Measurements from ENCODE around the gene DEXI.

DNA sequence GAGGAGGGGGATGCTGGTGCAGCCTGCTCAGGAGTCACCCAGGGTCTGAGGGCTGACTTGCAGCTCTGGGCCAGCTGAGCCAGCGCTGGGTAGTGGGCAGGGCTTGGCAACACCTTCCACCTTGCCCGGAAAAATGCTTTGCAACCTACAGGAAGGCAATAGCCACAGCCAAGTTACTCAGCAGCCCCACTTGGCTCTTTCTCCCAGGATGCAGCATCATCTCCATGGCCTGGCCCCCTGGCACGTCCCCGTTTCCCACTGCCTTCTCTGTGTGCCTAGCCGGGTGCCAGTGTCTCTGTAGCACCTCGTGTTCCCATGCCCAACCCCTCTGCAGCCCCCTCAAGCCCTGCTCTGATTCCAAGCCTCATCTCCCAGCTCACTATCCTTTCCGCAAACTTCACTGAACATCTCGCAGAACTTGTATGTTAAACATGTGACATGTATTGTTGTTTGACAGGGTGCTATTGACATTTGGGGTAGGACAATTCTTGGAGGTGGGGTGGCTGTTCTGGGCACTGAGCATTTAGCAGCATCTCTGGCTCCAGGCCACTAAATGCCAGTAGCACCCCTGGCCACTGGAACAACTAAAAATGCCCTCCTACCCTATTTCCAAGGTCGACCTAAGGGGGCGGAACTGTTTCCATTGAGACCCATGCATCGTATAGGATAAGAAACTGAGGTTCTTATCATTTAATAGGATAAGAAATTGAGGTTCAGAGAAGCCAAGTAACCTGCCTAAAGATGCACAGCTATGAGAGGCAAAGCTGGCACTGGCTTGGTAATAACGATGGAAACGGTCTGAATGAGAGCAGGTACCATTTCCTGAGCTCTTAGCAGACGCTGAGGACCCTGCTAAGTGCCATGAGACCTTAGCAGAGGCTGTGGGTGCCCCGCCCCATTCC is 12.2 kb downstream of the DEXI start:
- no peak for TF ChIP-seq POLR2A (IDR thresholded peaks at IDR 0.05)
- TF ChIP-seq, protein P1, sequence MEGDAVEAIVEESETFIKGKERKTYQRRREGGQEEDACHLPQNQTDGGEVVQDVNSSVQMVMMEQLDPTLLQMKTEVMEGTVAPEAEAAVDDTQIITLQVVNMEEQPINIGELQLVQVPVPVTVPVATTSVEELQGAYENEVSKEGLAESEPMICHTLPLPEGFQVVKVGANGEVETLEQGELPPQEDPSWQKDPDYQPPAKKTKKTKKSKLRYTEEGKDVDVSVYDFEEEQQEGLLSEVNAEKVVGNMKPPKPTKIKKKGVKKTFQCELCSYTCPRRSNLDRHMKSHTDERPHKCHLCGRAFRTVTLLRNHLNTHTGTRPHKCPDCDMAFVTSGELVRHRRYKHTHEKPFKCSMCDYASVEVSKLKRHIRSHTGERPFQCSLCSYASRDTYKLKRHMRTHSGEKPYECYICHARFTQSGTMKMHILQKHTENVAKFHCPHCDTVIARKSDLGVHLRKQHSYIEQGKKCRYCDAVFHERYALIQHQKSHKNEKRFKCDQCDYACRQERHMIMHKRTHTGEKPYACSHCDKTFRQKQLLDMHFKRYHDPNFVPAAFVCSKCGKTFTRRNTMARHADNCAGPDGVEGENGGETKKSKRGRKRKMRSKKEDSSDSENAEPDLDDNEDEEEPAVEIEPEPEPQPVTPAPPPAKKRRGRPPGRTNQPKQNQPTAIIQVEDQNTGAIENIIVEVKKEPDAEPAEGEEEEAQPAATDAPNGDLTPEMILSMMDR (IDR thresholded peaks at IDR 0.05), result no peak
